Stomach (tissue), 9 donors: ENCODE data around the gene KDM2B. TPM values are rescaled to one million over a fixed set of nuclear protein-coding genes. Genes with fewer than 3 reads are reported as not detected.
A peak's percentile ranks its signal among the peaks of the same experiment; 100 is the strongest.

Experiments
- DNase-seq, 2 donors: peaks; one replicate each; pipeline versions ENCODE4 v3.0.0 to v3.0.0-alpha.2; 2013 to 2019
- H3K27ac ChIP-seq, 5 donors: fragments of 200-600 bp in 4 of 5; sonication (generic) in 4 of 5; one replicate each; pipeline ENCODE4 v1.5.1; 2013 to 2019; ENCODE audit warnings: mild to moderate bottlenecking in 1 of 5, moderate library complexity in 1 of 5
- H3K27me3 ChIP-seq, 3 donors: fragments of 200-600 bp; sonication (generic); one replicate each; pipeline ENCODE4 v1.5.1; 2017 to 2019; ENCODE audit warnings: mixed run types in 1 of 3
- H3K36me3 ChIP-seq, 4 donors: fragments of 200-600 bp; sonication (generic); 1 replicate in 3 of 4; 2 replicates in 1 of 4; pipeline ENCODE4 v1.5.1; 2016 to 2019
- H3K4me1 ChIP-seq, 4 donors: fragments of 200-600 bp; sonication (generic); one replicate each; pipeline ENCODE4 v1.5.1; 2016 to 2019
- H3K4me3 ChIP-seq, 4 donors: fragments of 200-600 bp; sonication (generic) in 3 of 4; one replicate each; pipeline ENCODE4 v1.5.1; 2016 to 2019; ENCODE audit warnings: mild to moderate bottlenecking in 1 of 4
- H3K9me3 ChIP-seq, 4 donors: fragments of 200-600 bp; sonication (generic); one replicate each; pipeline ENCODE4 v1.5.1; 2016 to 2019
- CTCF ChIP-seq, 7 experiments: fragments of 450-650 bp in 4 of 7; fragments of 200-600 bp in 3 of 7; sonication (generic) in 3 of 7; IDR thresholded peaks; one replicate each; pipeline ENCODE4 v1.5.1; 2016 to 2019; ENCODE audit warnings: antibody characterized with exemption in 7 of 7, control low read depth in 2 of 7, mild to moderate bottlenecking in 1 of 7
- EP300 ChIP-seq: sonication (generic); formaldehyde crosslinking; IDR thresholded peaks from one replicate; pipeline ENCODE4 v1.6.1; 2017; ENCODE audit warnings: antibody characterized with exemption
- POLR2A ChIP-seq, 4 donors: fragments of 450-650 bp; IDR thresholded peaks; one replicate each; pipeline ENCODE4 v1.6.1; 2016; ENCODE audit warnings: antibody characterized with exemption in 4 of 4, control low read depth in 2 of 4, mild to moderate bottlenecking in 1 of 4, moderate library complexity in 1 of 4
- POLR2AphosphoS5 ChIP-seq, 3 donors: sonication (generic); formaldehyde crosslinking; IDR thresholded peaks; one replicate each; pipeline ENCODE4 v1.6.1; 2016; ENCODE audit warnings: antibody characterized with exemption in 3 of 3
- WGBS, 5 donors: extraction: QIAGEN DNeasy Blood & Tissue Kit in 3 of 5; methylation state at CpG; one replicate each; pipeline versions ENCODE4 v1.1.5 to v1.1.7; 2013 to 2018; 5-methylcytosine and 5-hydroxymethylcytosine counted together
- intact Hi-C: fragments of 100-400 bp; cut with DNase I; formaldehyde crosslinking; loops from one replicate; pipeline ENCODE4 v1.15.1; 2023; ENCODE audit warnings: low total_unique reads
- polyA plus RNA-seq, 3 donors: library from polyadenylated mRNA; stranded (reverse); fragments of 200-250 nt; gene quantifications; one replicate each; pipeline ENCODE4 v1.2.3, GENCODE V29; 2013
- total RNA-seq, 5 donors: library from RNA; depleted of rRNA; stranded (reverse); fragments of >200 nt; gene quantifications; one replicate each; pipeline versions ENCODE4 v1.1.0 to v1.2.3, GENCODE V29; 2014 to 2016
- donor health status: healthy with polysubstance abuse.
- donor health status: Bipolar disorder and iron deficiency.
- donor health status: healthy.

The KDM2B gene
- total and polyA plus RNA-seq, 8 donors, result 5.8 to 72.8 (median 11.7) TPM

DNA sequence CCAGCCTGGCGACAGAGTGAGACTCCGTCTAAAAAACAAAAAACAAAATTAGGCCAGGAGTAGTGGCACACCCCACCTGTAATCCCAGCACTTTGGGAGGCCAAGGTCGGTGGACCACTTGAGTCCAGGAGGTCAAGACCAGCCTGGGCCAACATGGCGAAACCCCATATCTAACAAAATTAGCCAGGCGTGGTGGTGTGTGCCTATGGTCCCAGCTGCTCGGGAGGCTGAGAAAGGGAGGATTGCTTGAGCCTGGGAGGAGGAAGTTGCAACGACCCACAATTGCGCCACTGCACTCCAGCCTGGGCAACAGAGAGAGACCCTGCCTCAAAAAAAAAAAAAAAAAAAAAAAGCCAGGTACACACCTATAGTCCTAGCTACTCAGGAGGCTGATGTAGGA is 37.0 kb downstream of the KDM2B start:
- WGBS, 5 donors, result 85 to 94% (median 90%) methylated on average over 8 of the region's 8 CpGs
- no peak for DNase-seq
- intact Hi-C loops, result no loop called here
- no peak overlapping the region for H3K4me3 ChIP-seq
- H3K4me1 ChIP-seq, result peaks cover under 1 to 3% (median 1%) of the 10 kb centered on the region in 4 donors
- H3K27ac ChIP-seq, result no peak overlapping the region
- TF ChIP-seq EP300, result no peak
- no peak for TF ChIP-seq POLR2AphosphoS5 (IDR thresholded peaks at IDR 0.05)
- no peak for TF ChIP-seq CTCF (IDR thresholded peaks at IDR 0.05)
- no peak for TF ChIP-seq POLR2A (IDR thresholded peaks at IDR 0.05)
- H3K36me3 ChIP-seq, result peaks cover 4 to 30% (median 22%) of the 10 kb centered on the region in 4 donors
- H3K27me3 ChIP-seq, result no peaks in the 10 kb centered on the region
- H3K9me3 ChIP-seq, result no peaks in the 10 kb centered on the region

GRCh38 chr12:121539908-121540307 is 40.9 kb downstream of the KDM2B start:
- WGBS, 5 donors, result 96 to 98% (median 96%) methylated on average over 6 of the region's 6 CpGs
- intact Hi-C loops, result no loop called here

DNA sequence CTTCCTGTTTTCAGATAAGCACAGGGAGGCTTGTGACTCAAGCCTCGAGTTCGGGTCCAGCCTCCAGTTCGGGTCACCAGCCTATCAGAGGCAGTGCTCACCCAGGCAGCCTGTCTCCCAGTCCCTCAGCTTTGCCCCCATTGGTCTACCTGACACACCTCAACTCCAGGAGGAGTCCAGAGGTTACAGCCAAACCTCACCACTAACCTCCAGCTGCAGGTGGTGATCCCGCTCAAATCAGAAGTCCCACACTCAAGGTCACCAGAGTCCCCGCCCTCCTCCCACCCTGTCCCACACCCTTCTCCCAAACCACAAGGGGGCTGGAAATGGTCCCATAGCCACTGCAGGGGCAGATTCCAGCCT is 42.1 kb downstream of the KDM2B start:
- peaks cover 0 to 2% (median 0%) of the 10 kb centered on the region in 4 donors for H3K36me3 ChIP-seq
- H3K4me3 ChIP-seq, result peak overlapping the region in 3 of 4 donors; percentile 60 to 78 (median 65)
- H3K9me3 ChIP-seq, result no peaks in the 10 kb centered on the region
- H3K27me3 ChIP-seq, result no peaks in the 10 kb centered on the region
- peak overlapping the region in 1 of 5 donors; percentile 94 for H3K27ac ChIP-seq
- WGBS, 5 donors, result 27 to 48% (median 33%) methylated on average over 5 of the region's 5 CpGs
- DNase-seq, result peak; percentile 31 to 49
- intact Hi-C loops, result no loop called here
- TF ChIP-seq POLR2A (IDR thresholded peaks at IDR 0.05) (no peak), EP300 (no peak), CTCF (IDR thresholded peaks at IDR 0.05) (no peak), POLR2AphosphoS5 (IDR thresholded peaks at IDR 0.05) (no peak)
- H3K4me1 ChIP-seq, result peaks cover 30 to 46% (median 40%) of the 10 kb centered on the region in 4 donors

More at GRCh38 chr12:121539908-121540307, 40.9 kb downstream of the KDM2B start:
- Histone ChIP-seq H3K27me3 (no peaks in the 10 kb centered on the region), H3K9me3 (no peaks in the 10 kb centered on the region), H3K36me3 (peaks cover 0 to 4% (median under 1%) of the 10 kb centered on the region in 4 donors), H3K27ac (no peak overlapping the region), H3K4me3 (no peak overlapping the region), H3K4me1 (peaks cover 24 to 35% (median 33%) of the 10 kb centered on the region in 4 donors)
- DNase-seq, result no peak
- TF ChIP-seq CTCF (IDR thresholded peaks at IDR 0.05) (no peak), EP300 (no peak), POLR2AphosphoS5 (IDR thresholded peaks at IDR 0.05) (no peak), POLR2A (IDR thresholded peaks at IDR 0.05) (no peak)

- Histone ChIP-seq H3K36me3 (peaks cover 0 to 8% (median 0%) of the 10 kb centered on the region in 4 donors), H3K9me3 (no peaks in the 10 kb centered on the region), H3K4me3 (peak overlapping the region; percentile 60 to 78 (median 63)), H3K27me3 (no peaks in the 10 kb centered on the region), H3K27ac (peak overlapping the region; percentile 88 to 95 (median 91)), H3K4me1 (peaks cover 37 to 52% (median 46%) of the 10 kb centered on the region in 4 donors)
- DNase-seq, result peak; percentile 33 to 69
- 2 to 11% (median 5%) methylated on average over 16 to 82 of the region's 83 CpGs for WGBS, 5 donors
- intact Hi-C loops, result no loop called here
- TF ChIP-seq POLR2AphosphoS5 (IDR thresholded peaks at IDR 0.05) (no peak), CTCF (IDR thresholded peaks at IDR 0.05) (no peak), POLR2A (IDR thresholded peaks at IDR 0.05) (no peak), EP300 (no peak)
These were observed 42.8 kb downstream of the KDM2B start for GRCh38 chr12:121537814-121538698.
